K562 (cell line): ENCODE measurements around the gene EFNA2. TPM values are rescaled to one million over a fixed set of nuclear protein-coding genes. Genes with fewer than 3 reads are reported as not detected.

Source experiments
- CBX1 ChIP-seq: sonication (generic); IDR thresholded peaks from 2 replicates; pipeline ENCODE4 v1.6.1; 2016; ENCODE audit warnings: antibody characterized with exemption, low read depth, mild to moderate bottlenecking
- CREBBP ChIP-seq: IDR thresholded peaks from one replicate; pipeline ENCODE4 v1.6.1; 2012; ENCODE audit warnings: low read depth, mild to moderate bottlenecking, control low read depth, inconsistent platforms, low read length
- FOS ChIP-seq: IDR thresholded peaks from 3 replicates; pipeline ENCODE4 v1.6.1; 2011; ENCODE audit not compliant: insufficient read length; ENCODE audit errors: extremely low read depth
- HINFP ChIP-seq: fragments of 450-650 bp; conservative IDR thresholded peaks from 2 replicates; pipeline ENCODE4 v1.6.1; 2016; ENCODE audit warnings: missing genetic modification characterization, low read depth, mild to moderate bottlenecking, control low read depth, missing compliant biosample characterization
- HIVEP1 ChIP-seq: fragments of 250-450 bp; sonication (Bioruptor Pico); IDR thresholded peaks from 2 replicates; pipeline ENCODE4 v1.4.0; 2020; ENCODE audit warnings: mild to moderate bottlenecking
- HMG20A ChIP-seq: fragments of 450-650 bp; formaldehyde crosslinking; conservative IDR thresholded peaks from 2 replicates; pipeline ENCODE4 v1.4.0; 2020; ENCODE audit warnings: mild to moderate bottlenecking, mixed read lengths
- KAT2B ChIP-seq: IDR thresholded peaks from one replicate; pipeline ENCODE4 v1.6.1; 2012; ENCODE audit warnings: low read depth, mild to moderate bottlenecking, control low read depth, inconsistent platforms, low read length, moderate library complexity
- NONO ChIP-seq, 2 experiments: fragments of 200-400 bp in 1 of 2; fragments of 450-650 bp in 1 of 2; formaldehyde crosslinking in 1 of 2; IDR thresholded peaks; 2 replicates each; pipeline ENCODE4 v1.6.1; 2017; ENCODE audit warnings: low read depth in 2 of 2, mild to moderate bottlenecking in 2 of 2, moderate library complexity in 2 of 2, low read length in 1 of 2
- PHF8 ChIP-seq: fragments of 200-600 bp; sonication (generic); IDR thresholded peaks from 2 replicates; pipeline ENCODE4 v1.6.1; 2012; ENCODE audit warnings: mixed run types, mild to moderate bottlenecking, inconsistent platforms, low read length, moderate library complexity, borderline replicate concordance
- RBM22 ChIP-seq: fragments of 200-400 bp; formaldehyde crosslinking; IDR thresholded peaks from 2 replicates; pipeline ENCODE4 v1.6.1; 2018; ENCODE audit warnings: low read length, low read depth; ENCODE audit not compliant: poor library complexity, severe bottlenecking
- RFX7 ChIP-seq: fragments of 250-450 bp; sonication (Bioruptor Pico); IDR thresholded peaks from 2 replicates; pipeline ENCODE4 v1.5.1; 2021; ENCODE audit warnings: mild to moderate bottlenecking
- SAFB2 ChIP-seq: fragments of 200-400 bp; formaldehyde crosslinking; IDR thresholded peaks from 2 replicates; pipeline ENCODE4 v1.6.1; 2018; ENCODE audit warnings: borderline replicate concordance, low read length, low read depth, moderate library complexity; ENCODE audit not compliant: severe bottlenecking
- TAF1 ChIP-seq: IDR thresholded peaks from 2 replicates; pipeline ENCODE4 v1.6.1; 2011; ENCODE audit warnings: mild to moderate bottlenecking, low read length, moderate library complexity; ENCODE audit not compliant: insufficient read depth, control insufficient read depth, severe bottlenecking; ENCODE audit errors: extremely low read depth
- TARDBP ChIP-seq: fragments of 450-650 bp; IDR thresholded peaks from 2 replicates; pipeline ENCODE4 v1.6.1; 2016
- ZBTB1 ChIP-seq: sonication (generic); formaldehyde crosslinking; IDR thresholded peaks from 2 replicates; pipeline ENCODE4 v1.8.1; 2023; ENCODE audit warnings: missing genetic modification reagents, low read depth, mild to moderate bottlenecking, borderline replicate concordance
- ZC3H4 ChIP-seq: sonication (generic); formaldehyde crosslinking; IDR thresholded peaks from 2 replicates; pipeline ENCODE4 v1.9.0; 2021; ENCODE audit warnings: missing genetic modification reagents, borderline replicate concordance
- ZNF184 ChIP-seq: sonication (generic); formaldehyde crosslinking; IDR thresholded peaks from 2 replicates; pipeline ENCODE4 v1.5.0; 2020; ENCODE audit warnings: missing genetic modification reagents
- ZNF57 ChIP-seq: fragments of 450-650 bp; formaldehyde crosslinking; IDR thresholded peaks from 2 replicates; pipeline ENCODE4 v1.4.0; 2020; ENCODE audit warnings: mild to moderate bottlenecking, moderate library complexity
- ZNF77 ChIP-seq: fragments of 250-450 bp; sonication (Bioruptor Pico); IDR thresholded peaks from 2 replicates; pipeline ENCODE4 v1.5.0; 2020
- polyA plus RNA-seq, 8 experiments: library from polyadenylated mRNA; depleted of rRNA in 4 of 8; stranded (reverse) in 5 of 8; unstranded in 3 of 8; fragments of >200 nt; fragmentation: Nextera tagmentation in 2 of 8; fragmentation: Illumina TruSeq in 1 of 8; extraction: Ambion mirVana in 2 of 8; extraction: Trizol in 1 of 8; gene quantifications; 2 replicates each; pipeline versions ENCODE4 v1.2.1 to v1.2.3, GENCODE V29; 2011 to 2014; ENCODE audit warnings: inconsistent platforms in 1 of 8, missing spikeins in 1 of 8
- total RNA-seq, 7 experiments: library from RNA; depleted of rRNA in 6 of 7; stranded (reverse); fragments of >200 nt in 6 of 7; fragmentation: Illumina TruSeq in 2 of 7; extraction: Trizol in 2 of 7; gene quantifications; 2 replicates each; pipeline versions ENCODE4 v1.2.1 to v1.2.3, GENCODE V29; 2011 to 2021; ENCODE audit warnings: low replicate concordance in 1 of 7
- TF ChIP-seq, protein P1 (sequence below): fragments of 250-450 bp; sonication (Bioruptor Pico); IDR thresholded peaks from 2 replicates; pipeline ENCODE4 v1.8.0; 2022; ENCODE audit warnings: inconsistent platforms, mild to moderate bottlenecking, moderate library complexity, borderline replicate concordance
- TF ChIP-seq, protein P2 (sequence below): fragments of 450-650 bp; formaldehyde crosslinking; IDR thresholded peaks from 2 replicates; pipeline ENCODE4 v1.4.0; 2020; ENCODE audit warnings: mild to moderate bottlenecking, moderate library complexity

EFNA2 gene
- total and polyA plus RNA-seq, 9 of the 15 experiments (the other 6 are each of a cell fraction or from before 2014, with no cell fraction given), result 0.11 to 0.44 (median 0.15) TPM; not detected in 6

GRCh38 chr19:1269065-1269477 is 16.6 kb upstream of the EFNA2 start, which contains the start of gene CIRBP (continued):
- TF ChIP-seq, protein P1, sequence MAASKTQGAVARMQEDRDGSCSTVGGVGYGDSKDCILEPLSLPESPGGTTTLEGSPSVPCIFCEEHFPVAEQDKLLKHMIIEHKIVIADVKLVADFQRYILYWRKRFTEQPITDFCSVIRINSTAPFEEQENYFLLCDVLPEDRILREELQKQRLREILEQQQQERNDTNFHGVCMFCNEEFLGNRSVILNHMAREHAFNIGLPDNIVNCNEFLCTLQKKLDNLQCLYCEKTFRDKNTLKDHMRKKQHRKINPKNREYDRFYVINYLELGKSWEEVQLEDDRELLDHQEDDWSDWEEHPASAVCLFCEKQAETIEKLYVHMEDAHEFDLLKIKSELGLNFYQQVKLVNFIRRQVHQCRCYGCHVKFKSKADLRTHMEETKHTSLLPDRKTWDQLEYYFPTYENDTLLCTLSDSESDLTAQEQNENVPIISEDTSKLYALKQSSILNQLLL (CRISPR knock-in tag), result no peak
- TF ChIP-seq CREBBP (no peak), SAFB2 (no peak), ZBTB1 (CRISPR knock-in tag) (0 out of 2 replicates have a peak, but pooled peaks have one; percentile 36), KAT2B (no peak), TARDBP (no peak), PHF8 (peak; percentile 73; the same call in 1 of the 2 replicates), ZNF184 (CRISPR knock-in tag) (no peak), FOS (peak; percentile 44), TAF1 (peak; percentile 94), HMG20A (CRISPR knock-in tag) (no peak), RBM22 (peak; percentile 94), ZNF77 (CRISPR knock-in tag) (no peak), RFX7 (CRISPR knock-in tag) (no peak), HINFP (tag) (no peak), ZNF57 (CRISPR knock-in tag) (no peak), ZC3H4 (CRISPR knock-in tag) (no peak), CBX1 (peak; percentile 91; the same call in 1 of the 2 replicates), HIVEP1 (no peak), NONO (IDR thresholded peaks at IDR 0.05; ENCODE audit: low read depth in 2 of 2, low read length in 1 of 2) (no peak)
- TF ChIP-seq, protein P2, sequence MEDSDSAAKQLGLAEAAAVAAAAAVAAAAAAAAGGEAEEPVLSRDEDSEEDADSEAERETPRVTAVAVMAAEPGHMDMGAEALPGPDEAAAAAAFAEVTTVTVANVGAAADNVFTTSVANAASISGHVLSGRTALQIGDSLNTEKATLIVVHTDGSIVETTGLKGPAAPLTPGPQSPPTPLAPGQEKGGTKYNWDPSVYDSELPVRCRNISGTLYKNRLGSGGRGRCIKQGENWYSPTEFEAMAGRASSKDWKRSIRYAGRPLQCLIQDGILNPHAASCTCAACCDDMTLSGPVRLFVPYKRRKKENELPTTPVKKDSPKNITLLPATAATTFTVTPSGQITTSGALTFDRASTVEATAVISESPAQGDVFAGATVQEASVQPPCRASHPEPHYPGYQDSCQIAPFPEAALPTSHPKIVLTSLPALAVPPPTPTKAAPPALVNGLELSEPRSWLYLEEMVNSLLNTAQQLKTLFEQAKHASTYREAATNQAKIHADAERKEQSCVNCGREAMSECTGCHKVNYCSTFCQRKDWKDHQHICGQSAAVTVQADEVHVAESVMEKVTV (CRISPR knock-in tag), result no peak
